HG03575 (cell line): ENCODE data around the gene ORC1.
"Not testable (repeated sequence)": the region's sequence is repeated elsewhere in the genome, so short reads cannot be mapped to it uniquely, and the experiment has no call there.

Experiments used
- ATAC-seq: cut with Tn5 transposase; IDR thresholded peaks from one replicate; pipeline ENCODE4 v1.9.1; 2021; ENCODE audit not compliant: unreplicated experiment, insufficient number of reproducible peaks, low FRiP score; ENCODE audit errors: extremely low read depth

Gene ORC1

DNA sequence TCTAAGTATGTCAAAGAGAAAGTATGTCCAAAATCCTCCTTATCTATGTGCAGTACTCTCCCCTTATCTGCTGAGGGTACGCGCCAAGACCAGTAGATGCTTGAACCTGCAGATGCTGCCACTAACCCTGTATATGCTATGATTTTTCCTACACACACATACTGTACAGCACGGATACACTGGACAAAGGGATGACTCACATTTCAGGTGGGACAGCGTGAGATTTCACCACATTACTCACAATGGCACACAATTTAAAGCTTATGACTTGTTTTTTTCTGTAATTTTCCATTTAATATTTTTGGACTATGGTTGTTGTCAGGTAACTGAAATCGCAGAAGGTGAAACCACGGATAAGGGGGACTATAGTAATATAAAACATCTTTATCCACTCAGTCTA lies 4.1 kb downstream of the ORC1 start:
- no peak for ATAC-seq

DNA sequence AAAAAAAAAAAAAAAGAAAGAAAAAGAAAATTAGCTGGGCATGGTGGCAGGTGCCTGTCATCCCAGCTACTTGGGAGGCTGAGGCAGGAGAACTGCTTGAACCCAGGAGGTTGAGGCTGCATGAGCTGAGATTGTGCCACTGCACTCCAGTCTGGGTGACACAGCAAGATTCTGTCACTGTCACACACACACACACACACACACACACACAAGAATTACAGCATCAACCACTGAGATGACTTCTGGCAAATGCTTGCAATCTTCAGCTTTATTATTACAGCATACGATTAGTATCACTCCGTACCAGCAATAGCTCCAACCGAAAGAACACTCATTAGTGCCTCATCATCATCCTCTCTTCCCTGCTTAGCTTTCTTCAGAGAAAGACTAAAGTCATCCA lies 4.6 kb downstream of the ORC1 start:
- ATAC-seq, result no peak

DNA sequence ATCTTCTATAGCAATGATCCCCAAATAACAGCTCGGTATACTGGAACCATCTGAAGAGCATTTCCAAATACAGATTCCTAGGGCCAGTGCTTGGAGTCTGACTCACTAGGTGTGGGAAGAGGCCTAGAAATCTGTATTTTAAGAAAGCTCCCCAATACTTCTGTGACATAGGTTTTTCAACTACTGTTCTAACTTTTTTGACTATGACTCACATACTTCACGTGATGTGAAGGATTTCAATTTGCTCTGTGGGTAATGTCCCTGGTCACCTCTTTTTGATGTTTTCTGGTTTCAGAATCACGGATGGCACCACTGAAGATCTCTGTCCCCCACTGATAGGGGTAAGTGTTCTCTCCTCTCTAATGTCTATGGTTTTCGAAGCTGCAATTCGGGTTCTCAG lies 11.0 kb downstream of the ORC1 start:
- no peak for ATAC-seq

DNA sequence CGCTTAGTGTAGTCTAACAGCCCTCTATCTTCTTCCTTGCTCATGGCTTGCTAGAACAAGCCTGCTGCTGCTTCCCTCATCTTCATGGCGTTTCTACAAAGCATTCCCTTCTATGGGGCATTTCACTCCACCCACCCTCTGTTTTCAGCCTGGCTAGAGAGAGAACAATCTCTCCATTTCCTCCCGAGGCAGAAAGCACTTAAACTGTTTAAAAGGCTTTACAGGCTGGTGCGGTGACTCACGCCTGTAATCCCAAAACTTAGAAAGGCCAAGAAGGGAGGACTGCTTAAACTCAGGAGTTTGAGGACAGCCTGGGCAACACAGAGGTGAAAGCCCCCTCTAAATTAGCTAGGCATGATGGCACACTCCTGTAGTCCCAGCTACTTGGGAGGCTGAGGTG lies 17.8 kb downstream of the ORC1 start:
- no peak for ATAC-seq

DNA sequence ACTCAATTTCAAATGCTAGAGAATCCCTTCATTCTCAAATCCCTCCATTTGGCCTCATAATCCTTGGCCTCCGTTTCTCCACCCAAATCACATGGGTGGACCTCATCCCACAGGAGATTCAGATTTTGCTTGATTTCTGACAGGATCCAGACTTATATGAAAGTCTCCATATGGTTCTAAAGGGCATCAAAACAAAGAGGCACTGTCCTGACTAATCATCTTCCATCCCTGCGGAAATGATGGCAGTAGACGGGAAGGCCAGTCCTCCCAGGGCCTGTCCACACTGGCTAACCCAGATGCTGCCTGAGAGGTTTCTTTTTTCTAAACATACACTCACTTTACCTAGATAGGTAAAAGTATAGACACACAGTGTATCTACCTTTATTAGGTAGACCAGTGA lies 18.8 kb downstream of the ORC1 start:
- ATAC-seq, result no peak

DNA sequence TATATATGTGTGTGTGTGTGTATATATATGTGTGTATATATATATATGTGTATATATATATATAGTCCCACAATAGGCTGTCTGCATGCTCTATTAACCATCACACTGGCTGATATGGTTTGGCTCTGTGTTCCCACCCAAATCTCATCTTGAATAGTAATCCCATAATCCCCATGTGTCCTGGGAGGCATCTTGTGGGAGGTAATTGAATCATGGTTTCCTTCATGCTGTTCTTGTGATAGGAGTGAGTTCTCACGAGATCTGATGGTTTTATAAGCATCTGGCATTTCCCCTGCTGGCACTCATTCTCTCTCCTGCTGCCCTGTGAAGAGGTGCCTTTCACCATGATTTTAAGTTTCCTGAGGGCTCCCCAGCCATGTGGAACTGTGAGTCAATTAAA lies 34.4 kb downstream of the ORC1 start:
- ATAC-seq, result not testable (repeated sequence)

DNA sequence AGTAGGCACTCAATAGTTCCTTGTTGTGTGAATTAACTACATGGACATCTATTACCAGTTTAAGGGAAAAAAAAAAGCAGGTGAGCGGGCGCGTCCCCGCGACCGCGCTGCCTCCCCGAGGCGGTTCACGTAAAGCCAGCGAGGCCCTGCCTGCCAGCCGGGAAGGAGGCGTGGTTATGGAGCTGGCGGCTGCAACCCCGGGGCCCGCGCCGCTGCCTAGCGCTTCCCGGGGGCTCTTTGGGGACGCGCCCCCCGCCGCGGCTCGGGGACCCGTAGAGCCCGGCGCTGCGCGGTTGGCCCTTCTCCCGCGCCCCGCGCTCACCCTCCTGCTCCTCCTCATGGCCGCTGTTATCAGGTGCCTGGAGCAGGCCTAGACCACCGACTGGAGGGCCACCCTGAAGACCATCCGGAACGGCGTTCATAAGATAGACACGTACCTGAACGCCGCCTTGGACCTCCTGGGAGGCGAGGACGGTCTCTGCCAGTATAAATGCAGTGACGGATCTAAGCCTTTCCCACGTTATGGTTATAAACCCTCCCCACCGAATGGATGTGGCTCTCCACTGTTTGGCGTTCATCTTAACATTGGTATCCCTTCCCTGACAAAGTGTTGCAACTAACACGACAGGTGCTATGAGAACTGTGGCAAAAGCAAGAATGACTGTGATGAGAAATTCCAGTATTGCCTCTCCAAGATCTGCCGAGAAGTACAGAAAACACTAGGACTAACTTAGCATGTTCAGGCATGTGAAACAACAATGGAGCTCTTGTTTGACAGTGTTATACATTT lies 35.6 kb downstream of the ORC1 start:
- ATAC-seq, result no peak

DNA sequence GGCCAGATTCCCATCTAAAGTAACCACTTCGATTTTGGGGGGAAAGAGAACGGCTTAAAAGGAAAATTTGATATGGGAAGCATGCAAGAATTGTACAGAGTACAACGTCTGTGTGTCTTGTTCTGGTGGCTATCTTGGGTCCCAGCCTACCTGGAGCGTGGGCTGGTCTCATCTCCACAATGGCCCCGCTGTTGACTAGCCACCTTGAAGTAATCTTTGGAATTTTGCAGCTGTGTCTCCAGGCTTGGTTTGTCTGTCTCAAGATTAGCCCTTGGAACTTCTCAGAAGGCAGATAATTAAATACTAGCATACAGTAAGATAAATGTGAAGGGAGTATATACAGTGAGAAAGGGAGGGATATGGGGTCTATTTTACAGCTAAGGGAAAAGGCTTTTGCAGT lies 37.0 kb downstream of the ORC1 start:
- no peak for ATAC-seq

DNA sequence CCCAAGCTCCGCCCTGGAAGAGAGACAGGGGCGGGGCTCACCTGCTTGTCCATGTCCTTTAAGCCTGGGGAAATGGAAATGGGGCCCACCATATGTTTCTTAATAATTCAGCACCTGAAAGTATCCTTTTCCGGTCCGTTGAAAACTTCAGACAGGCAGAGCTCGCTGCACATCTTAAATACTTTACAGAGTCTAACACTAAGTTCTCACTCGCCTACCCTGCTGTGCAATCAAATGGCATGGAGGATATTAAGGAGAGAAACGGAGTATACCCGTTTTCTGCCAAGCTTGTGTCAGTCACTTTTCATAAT lies 37.8 kb downstream of the ORC1 start:
- no peak for ATAC-seq

DNA sequence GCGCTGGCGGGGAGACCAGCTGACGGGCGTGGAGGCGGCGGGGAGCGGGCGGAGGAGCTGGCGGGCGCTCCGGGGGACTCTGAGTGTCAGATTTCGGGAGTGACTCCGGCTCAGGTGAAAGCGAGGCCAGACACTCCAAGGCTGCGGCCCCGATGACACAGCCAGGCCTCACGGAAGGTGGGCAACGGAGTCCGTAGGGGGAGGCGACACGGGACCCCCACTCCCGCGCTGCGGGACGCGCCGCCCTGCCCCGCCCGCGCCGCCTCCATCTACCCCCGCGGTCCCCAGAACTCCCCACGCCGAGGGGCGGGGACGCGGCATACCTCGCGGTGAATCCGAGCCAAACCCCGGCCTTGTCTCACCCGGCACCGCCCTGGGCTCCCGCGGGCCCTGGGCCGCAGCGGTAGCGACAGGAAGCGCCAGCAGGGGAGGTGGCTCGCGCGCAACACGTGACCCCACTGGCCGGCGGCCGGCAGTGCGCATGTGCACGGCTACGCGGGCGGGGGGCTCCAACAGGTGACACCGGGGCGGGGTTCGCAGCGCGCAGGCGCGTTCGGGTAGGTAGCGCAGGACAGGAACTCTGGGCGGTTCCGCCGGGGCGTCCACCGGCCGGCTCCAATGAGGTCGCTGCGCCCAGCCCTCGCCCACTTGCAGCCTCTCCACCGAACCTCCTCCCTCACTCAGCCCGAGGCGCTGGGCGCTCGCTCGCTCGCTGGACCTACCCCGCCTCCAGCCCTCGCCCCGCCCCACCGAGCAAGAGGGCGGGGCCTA lies 38.3 kb downstream of the ORC1 start, which contains the start of gene CC2D1B:
CC2D1B (minus strand) TSS at position 460 of the 771 bp plus-strand sequence. CDS start 1,585 bp downstream, outside the sequence.
- peak; percentile 72 for ATAC-seq

DNA sequence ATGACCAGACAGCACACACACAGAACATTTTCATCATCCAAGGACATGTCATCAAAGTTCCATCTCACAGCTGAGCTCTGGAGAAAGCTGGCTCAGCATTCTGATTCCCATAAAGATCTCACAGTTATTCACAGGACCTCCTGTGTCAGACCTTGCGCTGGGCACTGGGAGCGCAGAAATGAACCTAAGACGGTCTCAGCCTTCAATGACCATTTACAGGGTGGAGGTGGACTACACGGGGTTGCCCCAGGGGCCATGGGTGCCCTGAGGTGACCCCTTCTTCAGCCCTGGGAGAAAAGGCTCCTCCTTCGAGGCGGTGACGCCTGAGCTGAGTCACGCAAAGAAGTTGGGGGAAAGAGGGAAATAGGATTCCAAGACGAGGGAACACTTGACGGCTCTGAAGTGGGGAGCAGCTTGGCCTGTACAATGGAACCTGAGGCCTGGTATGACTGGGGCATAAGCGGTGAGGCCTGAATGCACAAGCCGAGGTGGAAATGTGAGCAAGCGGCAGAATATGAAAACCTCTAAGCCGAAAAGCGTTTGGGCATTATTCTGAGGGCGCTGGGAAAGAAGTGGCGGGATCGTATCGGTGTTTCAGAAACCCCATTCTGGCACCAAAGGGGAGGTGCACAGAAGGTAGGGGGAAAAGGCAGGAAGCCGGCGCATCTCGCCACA lies 39.0 kb downstream of the ORC1 start:
- no peak for ATAC-seq

DNA sequence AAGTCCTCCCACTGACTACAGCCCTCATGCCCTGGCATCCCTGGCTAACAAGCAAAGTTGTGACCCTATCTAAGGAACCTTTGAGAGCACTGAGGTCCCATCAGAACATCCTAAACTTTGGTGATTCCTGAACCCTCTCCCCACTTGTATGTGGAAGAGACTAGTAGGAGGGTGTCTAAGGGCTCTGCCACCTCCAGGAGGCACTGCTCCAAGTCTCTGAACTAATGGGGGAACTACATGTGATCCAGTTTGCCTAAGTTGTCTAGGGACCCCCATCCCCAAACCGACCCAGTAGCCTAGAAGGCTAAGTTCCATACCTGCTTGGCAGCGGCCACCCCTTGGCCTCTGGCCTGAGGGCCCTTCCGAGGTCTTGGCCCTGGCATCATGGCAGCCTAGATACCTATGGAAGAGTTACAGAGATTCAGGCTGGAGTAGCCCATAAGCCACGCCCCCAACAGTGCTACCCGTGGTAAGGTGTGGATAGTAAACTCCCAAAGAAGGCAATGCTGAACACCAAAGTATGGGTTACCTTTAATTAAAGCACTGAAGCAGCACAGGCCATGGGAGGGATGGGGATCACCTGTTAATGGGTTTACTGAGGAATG lies 39.9 kb downstream of the ORC1 start:
- no peak for ATAC-seq

DNA sequence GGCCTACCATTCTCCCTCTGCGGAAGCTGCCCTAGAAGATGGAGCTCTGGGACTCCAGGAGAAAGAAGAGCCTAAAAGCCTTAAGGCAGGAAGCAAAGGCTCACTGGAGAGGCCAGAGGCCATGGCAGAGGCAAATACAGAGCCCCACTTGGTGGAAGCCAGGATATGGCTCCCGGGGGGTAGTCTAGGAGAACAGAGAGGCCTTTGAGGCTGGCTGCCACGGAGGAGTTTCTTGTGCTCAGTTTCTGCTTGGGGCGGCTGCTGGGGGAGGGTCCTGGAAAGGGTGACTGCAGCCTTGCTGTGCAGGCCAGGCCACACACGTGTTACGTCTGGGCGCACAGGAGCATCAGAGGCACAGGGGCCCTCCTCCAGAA lies 43.6 kb downstream of the ORC1 start:
- no peak for ATAC-seq

DNA sequence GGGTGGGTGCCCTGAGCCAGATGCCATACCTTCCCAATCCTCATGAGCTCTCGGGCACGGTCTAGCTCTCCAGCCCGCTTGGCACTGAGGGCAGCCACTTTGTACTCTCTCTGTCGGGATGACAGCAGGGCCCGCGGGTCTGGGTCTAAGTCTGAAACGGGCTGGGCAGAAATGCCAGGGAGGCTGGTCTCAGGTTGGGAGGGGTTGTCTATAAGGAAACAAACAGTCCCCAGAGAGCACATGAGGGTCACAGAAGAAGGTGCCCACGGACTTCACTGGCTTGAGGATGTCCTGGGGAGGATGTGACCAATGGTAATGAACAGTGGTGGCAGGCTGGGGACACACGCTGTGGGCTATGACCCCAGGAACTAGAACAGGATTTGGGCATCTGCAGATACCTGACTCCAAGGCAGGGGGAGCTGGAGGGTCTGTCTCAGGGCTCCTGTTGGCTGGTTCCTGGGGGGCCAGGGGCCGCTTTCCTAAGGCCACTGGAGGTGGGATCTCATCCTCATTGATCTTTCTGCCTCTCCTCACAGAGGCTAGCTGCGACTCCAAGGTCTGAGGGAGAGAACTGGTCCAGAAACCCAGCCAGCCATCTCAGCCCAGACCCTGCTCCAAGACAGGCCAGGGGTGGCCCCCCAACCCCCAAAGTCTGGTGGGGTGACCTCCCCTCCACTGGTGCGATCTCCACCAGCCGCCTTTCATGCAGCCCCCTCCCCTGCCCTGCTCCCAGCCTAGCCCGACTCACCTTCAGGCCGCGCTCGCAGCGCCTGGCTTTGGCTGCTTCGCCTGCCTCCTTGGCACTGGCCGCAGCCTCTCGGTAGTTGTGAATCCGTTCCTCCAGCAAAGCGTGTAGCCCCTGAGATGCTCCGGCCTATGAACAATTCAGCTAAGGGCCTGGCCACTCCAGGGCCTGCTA lies 44.3 kb downstream of the ORC1 start:
- no peak for ATAC-seq

DNA sequence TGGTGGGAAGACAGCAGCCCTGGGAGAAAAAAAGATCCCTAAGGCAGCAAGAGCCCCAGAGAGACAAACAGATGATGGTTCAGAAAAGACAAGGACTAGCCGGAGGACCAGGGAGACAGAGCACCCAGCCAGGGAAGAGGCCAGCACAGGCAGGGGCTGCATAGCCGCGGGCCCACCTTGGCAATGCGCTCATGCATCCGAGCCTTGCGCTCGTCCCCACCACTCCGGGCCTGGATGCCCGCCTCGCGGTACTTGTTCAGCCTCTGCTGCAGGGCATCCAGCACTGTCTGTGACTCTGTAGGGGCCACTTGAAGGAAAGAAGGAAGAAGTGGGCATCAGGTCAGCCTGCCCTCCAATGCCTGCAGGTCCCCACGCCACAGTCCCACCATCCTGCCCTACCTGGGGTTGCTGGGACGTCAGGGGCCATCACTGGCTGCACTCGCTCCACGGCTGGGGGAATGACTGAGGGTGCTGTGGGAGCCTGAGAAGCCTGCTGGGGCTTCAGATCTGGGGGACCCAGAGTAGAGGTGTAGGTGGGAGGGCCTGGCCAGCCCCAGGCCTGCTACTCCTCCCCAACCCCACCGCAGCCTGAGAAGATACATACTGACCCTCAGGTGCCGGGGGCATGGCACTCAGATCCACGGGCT lies 45.2 kb downstream of the ORC1 start:
- no peak for ATAC-seq

DNA sequence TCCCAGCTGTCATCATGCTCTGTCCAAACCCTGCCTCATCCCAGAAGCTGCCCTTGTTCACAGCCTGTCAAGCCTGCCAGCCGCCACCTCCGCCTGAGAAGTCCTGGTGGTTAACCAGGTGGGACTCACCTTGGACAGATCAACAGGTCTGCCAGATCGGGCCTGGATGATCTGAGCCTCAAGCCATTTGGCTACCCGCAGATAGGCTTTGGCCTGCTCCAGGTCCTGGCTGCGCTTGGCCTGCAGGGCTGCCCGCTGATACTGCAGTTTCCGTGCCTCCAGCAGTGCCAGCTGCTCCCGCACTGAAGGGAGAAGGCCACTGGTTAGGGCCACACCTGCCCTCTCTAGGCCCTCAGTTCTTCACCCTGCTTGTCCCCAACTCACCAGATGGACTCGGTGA lies 46.8 kb downstream of the ORC1 start:
- no peak for ATAC-seq

DNA sequence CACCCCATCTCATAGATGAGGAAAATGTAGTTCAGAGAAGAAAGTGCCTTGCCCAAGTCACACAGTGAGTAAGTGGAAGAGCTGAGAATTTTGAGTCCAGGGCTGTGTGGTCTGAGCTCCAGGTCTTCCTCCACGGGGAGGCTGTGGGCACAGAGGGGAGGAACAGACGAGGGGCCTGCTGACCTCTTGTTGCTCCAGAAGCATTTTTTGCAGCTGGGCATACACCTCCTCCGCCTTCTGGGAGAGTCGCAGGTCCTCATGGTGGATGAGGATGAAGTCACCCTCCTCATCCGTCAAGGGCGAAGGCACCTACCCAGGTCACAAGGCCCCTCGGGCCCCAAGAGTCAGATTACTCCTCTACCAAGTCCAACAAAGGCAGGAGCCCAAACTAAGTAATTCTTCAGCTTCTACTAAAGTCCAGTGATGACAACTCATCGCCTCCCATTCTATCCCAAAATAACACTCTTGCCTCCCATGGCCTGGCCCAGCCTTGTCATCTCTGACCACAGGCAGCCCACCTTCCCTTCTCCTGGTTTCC lies 47.3 kb downstream of the ORC1 start:
- ATAC-seq, result no peak

DNA sequence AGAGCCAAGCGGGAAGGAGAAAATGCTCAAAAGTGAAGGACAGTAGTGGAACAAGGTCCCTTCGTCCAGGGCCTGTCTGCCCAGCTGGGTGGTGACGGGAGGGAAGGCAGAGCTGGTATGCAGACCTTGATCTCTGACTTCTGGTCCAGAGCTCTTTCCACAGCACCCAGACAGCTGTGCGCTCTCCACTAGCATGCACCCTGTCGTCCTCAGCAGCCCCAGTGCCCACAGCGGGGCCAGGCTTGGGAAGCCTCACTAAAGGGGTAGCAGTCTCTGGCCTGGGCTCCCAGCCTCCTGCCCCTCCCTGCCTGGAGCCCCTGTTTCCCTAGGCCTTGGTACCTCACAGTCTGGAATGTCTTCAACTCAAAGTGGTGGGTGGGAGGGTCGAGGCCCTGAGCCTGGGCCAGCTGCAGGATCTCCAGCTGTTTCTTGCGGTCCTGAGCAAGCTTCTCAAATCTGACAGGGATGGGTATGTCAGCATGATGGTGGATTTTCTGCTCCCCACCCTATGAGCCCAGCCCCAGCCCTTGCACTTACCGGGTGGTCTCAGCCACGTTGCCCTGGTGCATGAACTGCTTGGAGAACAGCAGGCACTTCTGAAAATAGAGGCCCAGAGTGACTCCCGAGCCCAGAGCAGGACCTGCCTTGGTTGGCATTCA lies 48.2 kb downstream of the ORC1 start:
- no peak for ATAC-seq
